B cell (primary cell): ENCODE results near the gene KLF4. TPM values are rescaled to one million over a fixed set of nuclear protein-coding genes. Genes with fewer than 3 reads are reported as not detected.

Experiments
- ATAC-seq: fragments of 200-7000 bp; cut with Tn5 transposase; one replicate; pipeline ENCODE4 v1.10.0; 2021; ENCODE audit warnings: low read depth, mild to moderate bottlenecking, moderate number of reproducible peaks, moderate library complexity
- CTCF ChIA-PET: fragments of 350-600 bp; sonication (Branson Sonifier 250); formaldehyde crosslinking; loops from one replicate; lab custom pipeline; 2021; ENCODE audit warnings: antibody characterized with exemption, inconsistent platforms; lab: Charles Lee
- POLR2A ChIA-PET: fragments of 350-600 bp; sonication (Branson Sonifier 250); formaldehyde crosslinking; loops from one replicate; lab custom pipeline; 2021; ENCODE audit warnings: antibody characterized with exemption; lab: Charles Lee
- DNase-seq: peaks from one replicate; pipeline ENCODE4 v3.0.0; 2013
- H2AFZ ChIP-seq: 2 replicates; pipeline ENCODE4 v1.6.1; 2012; ENCODE audit warnings: mild to moderate bottlenecking, low read depth, low read length; ENCODE audit not compliant: insufficient read depth, poor library complexity, severe bottlenecking
- H3K27ac ChIP-seq, 2 donors: 1 replicate in 1 of 2; 2 replicates in 1 of 2; pipeline ENCODE4 v1.5.1; 2012 to 2013; ENCODE audit warnings: low read length in 2 of 2, mild to moderate bottlenecking in 2 of 2, moderate library complexity in 1 of 2
- H3K27me3 ChIP-seq, 4 experiments: fragments of 200-600 bp in 1 of 4; sonication (generic) in 1 of 4; replicated peaks in 1 of 4; 1 replicate in 2 of 4; 2 replicates in 2 of 4; pipeline versions ENCODE4 v1.6.1 to v1.7.0; 2013 to 2016; ENCODE audit warnings: low read length in 3 of 4, mild to moderate bottlenecking in 2 of 4, mixed read lengths in 1 of 4, moderate library complexity in 1 of 4; ENCODE audit not compliant: insufficient read depth in 4 of 4, control insufficient read depth in 3 of 4; ENCODE audit errors: control extremely low read depth in 1 of 4
- H3K36me3 ChIP-seq, 2 experiments: replicated peaks in 1 of 2; 1 replicate in 1 of 2; 2 replicates in 1 of 2; pipeline versions ENCODE4 v1.6.1 to v1.7.1; 2013; ENCODE audit warnings: low read length in 1 of 2; ENCODE audit not compliant: insufficient read depth in 2 of 2, control insufficient read depth in 1 of 2; ENCODE audit errors: control extremely low read depth in 1 of 2, extremely low read depth in 1 of 2
- H3K4me1 ChIP-seq, 2 donors: fragments of 200-600 bp in 1 of 2; sonication (generic) in 1 of 2; 1 replicate in 1 of 2; 2 replicates in 1 of 2; pipeline versions ENCODE4 v1.5.1 to v1.6.1; 2013 to 2017; ENCODE audit warnings: low read length in 2 of 2; ENCODE audit not compliant: control insufficient read depth in 2 of 2, insufficient read depth in 2 of 2
- H3K4me2 ChIP-seq: replicated peaks from 2 replicates; pipeline ENCODE3; 2012; ENCODE audit warnings: mild to moderate bottlenecking, low read depth, low read length; ENCODE audit not compliant: poor library complexity, severe bottlenecking
- H3K4me3 ChIP-seq, 5 experiments: fragments of 200-600 bp in 1 of 5; sonication (generic) in 1 of 5; 1 replicate in 3 of 5; 2 replicates in 2 of 5; pipeline versions ENCODE4 v1.5.1 to v1.7.0; 2011 to 2016; ENCODE audit warnings: low read length in 4 of 5, mild to moderate bottlenecking in 4 of 5, low read depth in 2 of 5, control low read depth in 1 of 5, moderate library complexity in 1 of 5; ENCODE audit not compliant: insufficient read depth in 1 of 5; ENCODE audit errors: control extremely low read depth in 1 of 5, extremely low read depth in 1 of 5
- H3K79me2 ChIP-seq: fragments of 200-600 bp; sonication (generic); one replicate; pipeline ENCODE4 v1.6.0; 2016; ENCODE audit warnings: low read length; ENCODE audit not compliant: control insufficient read depth, insufficient read depth
- H3K9ac ChIP-seq: fragments of 200-600 bp; sonication (generic); 2 replicates; pipeline ENCODE4 v1.6.1; 2017; ENCODE audit warnings: mild to moderate bottlenecking, low read length, moderate library complexity
- H3K9me3 ChIP-seq, 3 donors: one replicate each; pipeline versions ENCODE4 v1.6.1 to v1.7.1; 2013; ENCODE audit warnings: low read length in 2 of 3; ENCODE audit not compliant: control insufficient read depth in 2 of 3, insufficient read depth in 1 of 3; ENCODE audit errors: control extremely low read depth in 1 of 3
- H4K20me1 ChIP-seq: 2 replicates; pipeline ENCODE4 v1.6.0; 2012; ENCODE audit warnings: mild to moderate bottlenecking, low read length; ENCODE audit not compliant: insufficient read depth, control insufficient read depth, poor library complexity, severe bottlenecking
- H3K27ac Mint-ChIP-seq: one replicate; pipeline ENCODE4 v1.8.0; 2021; ENCODE audit warnings: mixed read lengths
- H3K27me3 Mint-ChIP-seq: one replicate; pipeline ENCODE4 v1.8.0; 2021; ENCODE audit warnings: mixed read lengths
- H3K4me1 Mint-ChIP-seq: one replicate; pipeline ENCODE4 v1.8.0; 2021; ENCODE audit warnings: mixed read lengths
- H3K4me3 Mint-ChIP-seq: one replicate; pipeline ENCODE4 v1.8.0; 2021; ENCODE audit warnings: mixed read lengths
- H3K9me3 Mint-ChIP-seq: one replicate; pipeline ENCODE4 v1.8.0; 2022; ENCODE audit warnings: mixed read lengths; ENCODE audit not compliant: insufficient read depth
- EZH2 ChIP-seq: IDR thresholded peaks from 2 replicates; pipeline ENCODE4 v1.6.1; 2012; ENCODE audit warnings: borderline replicate concordance, low read depth, mild to moderate bottlenecking, moderate library complexity, low read length; ENCODE audit not compliant: insufficient read depth, poor library complexity, severe bottlenecking
- WGBS: methylation state at CpG from one replicate; pipeline ENCODE4 v1.1.5; 2013; ENCODE audit warnings: missing lambda C conversion rate; ENCODE audit not compliant: insufficient coverage; 5-methylcytosine and 5-hydroxymethylcytosine counted together
- intact Hi-C: fragments of 100-400 bp; cut with micrococcal nuclease; formaldehyde crosslinking; loops from one replicate; pipeline ENCODE4 v1.10.0; 2022
- polyA plus RNA-seq: library from polyadenylated mRNA; depleted of rRNA; stranded (reverse); fragments of >200 nt; gene quantifications from 2 replicates; pipeline ENCODE4 v1.2.3, GENCODE V29; 2012
- small RNA-seq: library from RNA; depleted of rRNA; stranded (forward); fragments of <200 nt; gene quantifications from one replicate; pipeline ENCODE3, GENCODE V24; 2012; ENCODE audit warnings: low replicate concordance, low read depth; ENCODE audit not compliant: insufficient read length
- total RNA-seq, 2 donors: library from RNA; stranded (reverse); fragments of 120-200 nt in 1 of 2; gene quantifications; 1 replicate in 1 of 2; 2 replicates in 1 of 2; pipeline versions ENCODE4 v1.2.3 to v1.2.4, GENCODE V29; 2013 to 2022
- TF ChIP-seq, protein P1 (sequence below): fragments of 200-600 bp; IDR thresholded peaks from one replicate; pipeline ENCODE4 v1.8.0; 2022; ENCODE audit warnings: antibody characterized with exemption, mild to moderate bottlenecking

KLF4 gene
- total and polyA plus RNA-seq, 2 donors (not counting 1 experiment from before 2014, with no cell fraction given), result 3.8 to 244 TPM

DNA sequence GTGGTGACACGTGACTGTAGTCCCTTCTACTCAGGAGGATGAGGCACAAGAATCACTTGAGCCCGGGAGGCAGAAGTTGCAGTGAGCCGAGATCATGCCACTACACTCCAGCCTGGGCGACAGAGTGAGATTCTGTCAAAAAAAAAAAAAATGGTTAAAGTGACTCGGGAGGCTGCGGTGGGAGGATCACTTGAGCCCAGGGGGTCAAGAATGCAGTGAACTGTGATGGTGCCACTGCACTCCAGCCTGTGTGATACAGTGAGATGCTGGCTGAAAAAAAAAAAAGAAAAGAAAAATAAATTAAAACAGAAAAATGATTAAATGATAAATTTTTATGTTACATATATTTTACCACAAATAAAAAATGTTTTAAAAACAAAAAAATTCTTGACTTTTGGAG is 51.9 kb downstream of the KLF4 start:
- H3K36me3 ChIP-seq, result no peaks in the 10 kb centered on the region
- H3K4me2 ChIP-seq, result no peak overlapping the region
- H3K4me3 Mint-ChIP-seq, result no peak overlapping the region
- CTCF ChIA-PET, result interaction anchor here (1.0 kb wide), 1 partner anchor 12 kb away, joined by 3 read pairs; no protein-coding TSS in a partner anchor
- no peak for DNase-seq
- H3K27me3 ChIP-seq, result no peaks in the 10 kb centered on the region
- H3K9ac ChIP-seq, result no peak overlapping the region
- H3K4me1 Mint-ChIP-seq, result no peaks in the 10 kb centered on the region
- WGBS, result 100% methylated on average over 3 of the region's 6 CpGs
- TF ChIP-seq EZH2, result no peak
- TF ChIP-seq, protein P1, sequence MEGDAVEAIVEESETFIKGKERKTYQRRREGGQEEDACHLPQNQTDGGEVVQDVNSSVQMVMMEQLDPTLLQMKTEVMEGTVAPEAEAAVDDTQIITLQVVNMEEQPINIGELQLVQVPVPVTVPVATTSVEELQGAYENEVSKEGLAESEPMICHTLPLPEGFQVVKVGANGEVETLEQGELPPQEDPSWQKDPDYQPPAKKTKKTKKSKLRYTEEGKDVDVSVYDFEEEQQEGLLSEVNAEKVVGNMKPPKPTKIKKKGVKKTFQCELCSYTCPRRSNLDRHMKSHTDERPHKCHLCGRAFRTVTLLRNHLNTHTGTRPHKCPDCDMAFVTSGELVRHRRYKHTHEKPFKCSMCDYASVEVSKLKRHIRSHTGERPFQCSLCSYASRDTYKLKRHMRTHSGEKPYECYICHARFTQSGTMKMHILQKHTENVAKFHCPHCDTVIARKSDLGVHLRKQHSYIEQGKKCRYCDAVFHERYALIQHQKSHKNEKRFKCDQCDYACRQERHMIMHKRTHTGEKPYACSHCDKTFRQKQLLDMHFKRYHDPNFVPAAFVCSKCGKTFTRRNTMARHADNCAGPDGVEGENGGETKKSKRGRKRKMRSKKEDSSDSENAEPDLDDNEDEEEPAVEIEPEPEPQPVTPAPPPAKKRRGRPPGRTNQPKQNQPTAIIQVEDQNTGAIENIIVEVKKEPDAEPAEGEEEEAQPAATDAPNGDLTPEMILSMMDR, result no peak
- intact Hi-C loops, result no loop called here
- no peak for ATAC-seq
- POLR2A ChIA-PET, result no interaction called here
- no peaks in the 10 kb centered on the region for H3K9me3 ChIP-seq
- no peaks in the 10 kb centered on the region for H3K4me1 ChIP-seq
- no peaks in the 10 kb centered on the region for H4K20me1 ChIP-seq
- H3K4me3 ChIP-seq, result no peak overlapping the region
- H3K79me2 ChIP-seq, result no peaks in the 10 kb centered on the region
- H2AFZ ChIP-seq, result no peak overlapping the region
- no peak overlapping the region for H3K27ac Mint-ChIP-seq
- peaks cover 21% of the 10 kb centered on the region for H3K27me3 Mint-ChIP-seq
- no peaks in the 10 kb centered on the region for H3K9me3 Mint-ChIP-seq
- H3K27ac ChIP-seq, result no peak overlapping the region

- no peaks in the 10 kb centered on the region for H3K36me3 ChIP-seq
- H3K79me2 ChIP-seq, result no peaks in the 10 kb centered on the region
- no peak overlapping the region for H3K4me3 ChIP-seq
- intact Hi-C loops, result no loop called here
- H3K4me3 Mint-ChIP-seq, result no peak overlapping the region
- DNase-seq (no peak), ATAC-seq (no peak)
- no peaks in the 10 kb centered on the region for H3K4me1 ChIP-seq
- POLR2A ChIA-PET, result no interaction called here
- no peaks in the 10 kb centered on the region for H4K20me1 ChIP-seq
- no peaks in the 10 kb centered on the region for H3K9me3 Mint-ChIP-seq
- no CpG with 5 or more reads among the region's 1 CpG for WGBS
- CTCF ChIA-PET, result interaction anchor here (2.1 kb wide), 1 partner anchor 9 kb away, joined by 8 read pairs; no protein-coding TSS in a partner anchor
- no peak overlapping the region for H3K4me2 ChIP-seq
- H3K27me3 ChIP-seq, result no peaks in the 10 kb centered on the region
- no peak overlapping the region for H3K27ac ChIP-seq
- no peak overlapping the region for H2AFZ ChIP-seq
- no peak overlapping the region for H3K27ac Mint-ChIP-seq
- H3K4me1 Mint-ChIP-seq, result no peaks in the 10 kb centered on the region
- H3K27me3 Mint-ChIP-seq, result peaks cover 21% of the 10 kb centered on the region
- no peak overlapping the region for H3K9ac ChIP-seq
- no peaks in the 10 kb centered on the region for H3K9me3 ChIP-seq
- TF ChIP-seq, protein P1, result no peak
- no peak for TF ChIP-seq EZH2
Observed at GRCh38 chr9:107435415-107435814, 54.2 kb downstream of the KLF4 start.

Small RNA genes lying within 50 kb of the gene (small RNA-seq; reads per million reads assigned to genes)
- gene HMGN2P32 (not detected), gene RNU6-492P (not detected)

Other genes with a start within 250 kb of the KLF4 start
- 76.6 and 78.2 TPM in 2 replicates for gene RAD23B, start 206.5 kb downstream of the KLF4 start, total RNA-seq
- gene RAD23B, start 206.5 kb downstream of the KLF4 start, polyA plus RNA-seq, result 36.8 and 42.9 TPM in 2 replicates